ENCODE results near the gene MMP28.

The MMP28 gene

GRCh38 chr17:35728551-35728950, 66.9 kb downstream of the MMP28 start:
- no peak for DNase-seq (ENCODE audit: low read depth in 1 of 2, low spot score in 1 of 2)

GRCh38 chr17:35727635-35728034, 67.8 kb downstream of the MMP28 start:
- no peak for DNase-seq (ENCODE audit: low read depth in 1 of 2, low spot score in 1 of 2)

- DNase-seq (ENCODE audit: low read depth in 1 of 2, low spot score in 1 of 2), result no peak
These were observed 68.4 kb downstream of the MMP28 start for GRCh38 chr17:35726953-35727460.

GRCh38 chr17:35726127-35726952, 69.1 kb downstream of the MMP28 start:
- no peak for DNase-seq (ENCODE audit: low read depth in 1 of 2, low spot score in 1 of 2)

- DNase-seq (ENCODE audit: low read depth in 1 of 2, low spot score in 1 of 2), result no peak
These were observed 69.7 kb downstream of the MMP28 start for GRCh38 chr17:35725802-35726126.

GRCh38 chr17:35725058-35725457, 70.4 kb downstream of the MMP28 start:
- no peak for DNase-seq (ENCODE audit: low read depth in 1 of 2, low spot score in 1 of 2)

GRCh38 chr17:35723735-35724134, 71.7 kb downstream of the MMP28 start:
- DNase-seq (ENCODE audit: low read depth in 1 of 2, low spot score in 1 of 2), result no peak

GRCh38 chr17:35717475-35717874, 78.0 kb downstream of the MMP28 start:
- no peak for DNase-seq (ENCODE audit: low read depth in 1 of 2, low spot score in 1 of 2)

- DNase-seq (ENCODE audit: low read depth in 1 of 2, low spot score in 1 of 2), result no peak
These were observed 78.5 kb downstream of the MMP28 start for GRCh38 chr17:35716897-35717465.

- DNase-seq (ENCODE audit: low read depth in 1 of 2, low spot score in 1 of 2), result no peak
These were observed 79.3 kb downstream of the MMP28 start for GRCh38 chr17:35716173-35716572.

Measured in activated CD4-positive, alpha-beta T cell treated with anti-CD3 and anti-CD28 coated beads, Interleukin-2, amount 50 U/mL, for 24 hours (primary cell).